Effector memory CD8-positive, alpha-beta T cell (primary cell): Measurements from ENCODE around the gene PCDHGA7.
"Not testable (repeated sequence)": the region's sequence is repeated elsewhere in the genome, so short reads cannot be mapped to it uniquely, and the experiment has no call there.

ENCODE experiments used
- ATAC-seq: fragments of 150-1000 bp; cut with Tn5 transposase; replicated peaks from 2 replicates; pipeline ENCODE4 v1.10.0; 2021; ENCODE audit warnings: mild to moderate bottlenecking, moderate library complexity
- DNase-seq, 3 experiments: peaks; one replicate each; pipeline ENCODE4 v3.0.0; 2021
- H3K27ac Mint-ChIP-seq, 2 donors: one replicate each; pipeline ENCODE4 v1.8.0; 2022; ENCODE audit warnings: mild to moderate bottlenecking in 2 of 2, mixed read lengths in 2 of 2, moderate library complexity in 2 of 2
- H3K27me3 Mint-ChIP-seq, 2 donors: one replicate each; pipeline ENCODE4 v1.8.0; 2022; ENCODE audit warnings: mixed read lengths in 2 of 2
- H3K36me3 Mint-ChIP-seq: one replicate; pipeline ENCODE4 v1.8.0; 2022; ENCODE audit warnings: mild to moderate bottlenecking, moderate library complexity, mixed read lengths; ENCODE audit not compliant: insufficient read depth
- H3K4me1 Mint-ChIP-seq, 2 donors: one replicate each; pipeline ENCODE4 v1.8.0; 2022; ENCODE audit warnings: low read depth in 2 of 2, mixed read lengths in 2 of 2
- H3K4me3 Mint-ChIP-seq, 2 donors: one replicate each; pipeline ENCODE4 v1.8.0; 2022; ENCODE audit warnings: mild to moderate bottlenecking in 2 of 2, mixed read lengths in 2 of 2, moderate library complexity in 2 of 2
- H3K9me3 Mint-ChIP-seq, 2 donors: one replicate each; pipeline ENCODE4 v1.8.0; 2022; ENCODE audit warnings: mixed read lengths in 2 of 2

Gene PCDHGA7

GRCh38 chr5:141417494-141418172 lies 35.1 kb downstream of the PCDHGA7 start, which contains the start of gene PCDHGB7:
Gene PCDHGB7 (plus strand): TSS chr5:141417677. CDS start chr5:141417860, 183 bp downstream.
- Mint-ChIP-seq H3K9me3 (peaks cover 7 to 12% of the 10 kb centered on the region in 2 donors), H3K4me1 (peaks cover 14 to 24% of the 10 kb centered on the region in 2 donors), H3K36me3 (peaks cover 19% of the 10 kb centered on the region), H3K4me3 (peak within 1 kb of the TSS; percentile 53 to 67), H3K27me3 (peaks cover 80 to 93% of the 10 kb centered on the region in 2 donors)
- DNase-seq, H3K27ac Mint-ChIP-seq: not testable (repeated sequence)
- peak; percentile 60 for ATAC-seq

GRCh38 chr5:141419074-141419880 lies 36.7 kb downstream of the PCDHGA7 start:
- peaks cover 19% of the 10 kb centered on the region for H3K36me3 Mint-ChIP-seq
- H3K4me1 Mint-ChIP-seq, result peaks cover 7 to 12% of the 10 kb centered on the region in 2 donors
- H3K4me3 Mint-ChIP-seq, result no peak overlapping the region
- no peak for DNase-seq
- peaks cover 7 to 12% of the 10 kb centered on the region in 2 donors for H3K9me3 Mint-ChIP-seq
- ATAC-seq, result no peak
- H3K27ac Mint-ChIP-seq, result no peak overlapping the region
- H3K27me3 Mint-ChIP-seq, result peaks cover 72 to 94% of the 10 kb centered on the region in 2 donors

- H3K27ac Mint-ChIP-seq, result peak within 1 kb of the TSS in 1 of 2 donors; percentile 28
- H3K36me3 Mint-ChIP-seq, result peaks cover 19% of the 10 kb centered on the region
- no peak for DNase-seq
- peaks cover 69 to 95% of the 10 kb centered on the region in 2 donors for H3K27me3 Mint-ChIP-seq
- H3K4me1 Mint-ChIP-seq, result peaks cover 7 to 8% of the 10 kb centered on the region in 2 donors
- peaks cover 7 to 12% of the 10 kb centered on the region in 2 donors for H3K9me3 Mint-ChIP-seq
- H3K4me3 Mint-ChIP-seq, result peak within 1 kb of the TSS; percentile 29 to 71
- ATAC-seq, result no peak
Observed at GRCh38 chr5:141420855-141421488, 38.4 kb downstream of the PCDHGA7 start, which contains the start of gene PCDHGA11. Gene PCDHGA11 (plus strand): TSS chr5:141421051. CDS start chr5:141421228, 177 bp downstream.

- ATAC-seq, result no peak
- Mint-ChIP-seq H3K9me3 (peaks cover 7 to 12% of the 10 kb centered on the region in 2 donors), H3K36me3 (peaks cover 19% of the 10 kb centered on the region), H3K27ac (peak overlapping the region in 1 of 2 donors; percentile 28), H3K4me1 (peaks cover 7 to 8% of the 10 kb centered on the region in 2 donors), H3K27me3 (peaks cover 69 to 95% of the 10 kb centered on the region in 2 donors), H3K4me3 (peak overlapping the region in 1 of 2 donors; percentile 71)
- DNase-seq, result no peak
Observed at GRCh38 chr5:141421489-141421855, 38.9 kb downstream of the PCDHGA7 start.

- H3K27me3 Mint-ChIP-seq, result peaks cover 68 to 97% of the 10 kb centered on the region in 2 donors
- H3K27ac Mint-ChIP-seq, result no peak overlapping the region
- peaks cover 6 to 7% of the 10 kb centered on the region in 2 donors for H3K4me1 Mint-ChIP-seq
- no peak for DNase-seq
- H3K9me3 Mint-ChIP-seq, result peaks cover 7 to 10% of the 10 kb centered on the region in 2 donors
- peaks cover 16% of the 10 kb centered on the region for H3K36me3 Mint-ChIP-seq
- ATAC-seq, result no peak
- no peak overlapping the region for H3K4me3 Mint-ChIP-seq
Observed at GRCh38 chr5:141422742-141423291, 40.3 kb downstream of the PCDHGA7 start.

GRCh38 chr5:141427783-141428426 lies 45.4 kb downstream of the PCDHGA7 start:
- Mint-ChIP-seq H3K27ac (no peak overlapping the region), H3K36me3 (peaks cover 8% of the 10 kb centered on the region), H3K4me1 (peaks cover 7 to 8% of the 10 kb centered on the region in 2 donors), H3K4me3 (no peak overlapping the region), H3K9me3 (peaks cover 10 to 13% of the 10 kb centered on the region in 2 donors), H3K27me3 (peaks cover 62 to 92% of the 10 kb centered on the region in 2 donors)
- ATAC-seq (no peak), DNase-seq (no peak)

- peak; percentile 29 for ATAC-seq
Observed at GRCh38 chr5:141430332-141431113, 48.0 kb downstream of the PCDHGA7 start, which contains the start of gene PCDHGA12. Gene PCDHGA12 (plus strand): TSS chr5:141430507. CDS start chr5:141430760, 253 bp downstream.

GRCh38 chr5:141431286-141431685 lies 48.7 kb downstream of the PCDHGA7 start:
- no peak for ATAC-seq
- DNase-seq, result no peak
- H3K27ac Mint-ChIP-seq, result no peak overlapping the region
- H3K36me3 Mint-ChIP-seq, result peaks cover 8% of the 10 kb centered on the region
- H3K27me3 Mint-ChIP-seq, result peaks cover 55 to 85% of the 10 kb centered on the region in 2 donors
- peaks cover 8 to 9% of the 10 kb centered on the region in 2 donors for H3K4me1 Mint-ChIP-seq
- H3K4me3 Mint-ChIP-seq, result peak overlapping the region in 1 of 2 donors; percentile 72
- H3K9me3 Mint-ChIP-seq, result peaks cover 8 to 15% of the 10 kb centered on the region in 2 donors

More at GRCh38 chr5:141430332-141431113, 48.0 kb downstream of the PCDHGA7 start, which contains the start of gene PCDHGA12:
- DNase-seq, result no peak
- Mint-ChIP-seq H3K4me1 (peaks cover 8 to 9% of the 10 kb centered on the region in 2 donors), H3K36me3 (peaks cover 8% of the 10 kb centered on the region), H3K4me3 (peak within 1 kb of the TSS; percentile 72 to 73), H3K27me3 (peaks cover 60 to 86% of the 10 kb centered on the region in 2 donors), H3K27ac (no peak within 1 kb of the TSS), H3K9me3 (peaks cover 8 to 15% of the 10 kb centered on the region in 2 donors)

- not testable (repeated sequence) for ATAC-seq, H3K27ac Mint-ChIP-seq, DNase-seq, H3K36me3 Mint-ChIP-seq, H3K4me1 Mint-ChIP-seq
- H3K4me3 Mint-ChIP-seq, result peak overlapping the region in 1 of 2 donors; percentile 15
- peaks cover 8 to 15% of the 10 kb centered on the region in 2 donors for H3K9me3 Mint-ChIP-seq
- peaks cover 48 to 83% of the 10 kb centered on the region in 2 donors for H3K27me3 Mint-ChIP-seq
Observed at GRCh38 chr5:141432308-141432707, 49.8 kb downstream of the PCDHGA7 start.

- H3K27me3 Mint-ChIP-seq, result peaks cover 48 to 78% of the 10 kb centered on the region in 2 donors
- not testable (repeated sequence) for H3K27ac Mint-ChIP-seq, H3K36me3 Mint-ChIP-seq, H3K4me1 Mint-ChIP-seq, ATAC-seq, DNase-seq
- H3K4me3 Mint-ChIP-seq, result peak overlapping the region in 1 of 2 donors; percentile 51
- peaks cover 8 to 15% of the 10 kb centered on the region in 2 donors for H3K9me3 Mint-ChIP-seq
Observed at GRCh38 chr5:141432726-141433125, 50.2 kb downstream of the PCDHGA7 start.

GRCh38 chr5:141434006-141434405 lies 51.5 kb downstream of the PCDHGA7 start:
- peaks cover 8% of the 10 kb centered on the region for H3K36me3 Mint-ChIP-seq
- DNase-seq (no peak), ATAC-seq (no peak)
- H3K4me3 Mint-ChIP-seq, result no peak overlapping the region
- peaks cover 8 to 9% of the 10 kb centered on the region in 2 donors for H3K4me1 Mint-ChIP-seq
- H3K27me3 Mint-ChIP-seq, result peaks cover 39 to 67% of the 10 kb centered on the region in 2 donors
- no peak overlapping the region for H3K27ac Mint-ChIP-seq
- H3K9me3 Mint-ChIP-seq, result peaks cover 4 to 15% of the 10 kb centered on the region in 2 donors
